ENCODE results near the gene CDCA3. TPM values are rescaled to one million over a fixed set of nuclear protein-coding genes. Genes with fewer than 3 reads are reported as not detected.

The CDCA3 gene
- total RNA-seq, 6 experiments from 2014 or later, result 0.62 to 1.7 (median 1.3) TPM

DNA sequence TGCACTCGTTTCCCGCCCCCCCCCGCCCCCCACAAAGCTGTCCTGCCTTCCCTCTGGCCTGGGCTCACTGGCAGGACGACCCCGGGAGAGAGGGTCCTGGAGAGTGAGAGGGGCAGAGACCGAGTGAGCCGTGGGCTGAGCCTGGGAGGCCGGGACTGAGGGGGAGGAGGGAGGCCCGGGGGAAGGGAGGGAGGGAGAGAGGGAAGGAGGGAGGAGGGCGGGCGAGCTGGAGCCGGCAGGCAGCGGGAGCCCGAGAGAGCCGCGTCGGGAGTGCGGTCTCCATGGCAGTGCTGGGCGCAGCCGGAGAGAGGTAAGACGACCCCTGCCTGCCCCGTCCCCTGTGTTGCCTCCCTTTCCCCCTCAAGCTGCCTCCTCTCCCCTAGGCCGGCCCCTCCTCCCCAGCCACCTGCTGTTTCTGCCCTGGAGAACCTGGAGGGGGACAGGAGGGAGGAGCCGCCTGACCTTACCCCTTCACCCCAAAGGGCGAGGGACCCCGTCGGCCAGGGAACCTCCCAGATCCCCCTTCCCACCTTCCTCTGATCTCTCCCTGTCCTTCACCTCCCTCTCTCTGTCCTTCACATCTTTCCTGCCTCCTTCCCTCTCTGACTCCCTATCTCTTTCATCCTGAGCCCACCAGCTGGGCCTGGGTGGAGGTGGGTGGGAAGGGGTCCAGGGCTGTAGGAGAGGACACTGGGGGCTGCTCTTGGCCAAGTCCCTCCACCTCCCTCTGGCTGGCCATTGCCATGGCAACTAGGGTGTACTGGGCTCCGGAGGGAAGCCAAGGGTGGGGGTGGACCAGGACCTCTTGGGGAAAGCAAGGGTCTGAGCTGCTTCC, 29.3 kb downstream of the CDCA3 start, which contains the start of gene GPR162:
GPR162 (plus strand) TSS at position 231 of the 835 bp plus-strand sequence. CDS start 2,078 bp downstream, outside the sequence.
- Histone ChIP-seq H3K27ac (peak within 1 kb of the TSS in 2 of 3 donors; percentile 6 to 18), H3K4me1 (peaks cover 0 to 5% (median 0%) of the 10 kb centered on the region in 4 donors), H3K4me3 (peak within 1 kb of the TSS; percentile 19 to 29 (median 20)), H3K36me3 (no peaks in the 10 kb centered on the region), H3K9me3 (no peaks in the 10 kb centered on the region), H3K27me3 (no peaks in the 10 kb centered on the region)
- WGBS (ENCODE audit: insufficient coverage, low coverage, low lambda C conversion rate, missing lambda C conversion rate), result 2% methylated on average over 23 of the region's 28 CpGs
- intact Hi-C loops (cut with DNase I), result no loop called here
- peak in 1 of 3 donors; percentile 55 for DNase-seq
- no peak for TF ChIP-seq POLR2A (IDR thresholded peaks at IDR 0.05)
- TF ChIP-seq, protein P1, sequence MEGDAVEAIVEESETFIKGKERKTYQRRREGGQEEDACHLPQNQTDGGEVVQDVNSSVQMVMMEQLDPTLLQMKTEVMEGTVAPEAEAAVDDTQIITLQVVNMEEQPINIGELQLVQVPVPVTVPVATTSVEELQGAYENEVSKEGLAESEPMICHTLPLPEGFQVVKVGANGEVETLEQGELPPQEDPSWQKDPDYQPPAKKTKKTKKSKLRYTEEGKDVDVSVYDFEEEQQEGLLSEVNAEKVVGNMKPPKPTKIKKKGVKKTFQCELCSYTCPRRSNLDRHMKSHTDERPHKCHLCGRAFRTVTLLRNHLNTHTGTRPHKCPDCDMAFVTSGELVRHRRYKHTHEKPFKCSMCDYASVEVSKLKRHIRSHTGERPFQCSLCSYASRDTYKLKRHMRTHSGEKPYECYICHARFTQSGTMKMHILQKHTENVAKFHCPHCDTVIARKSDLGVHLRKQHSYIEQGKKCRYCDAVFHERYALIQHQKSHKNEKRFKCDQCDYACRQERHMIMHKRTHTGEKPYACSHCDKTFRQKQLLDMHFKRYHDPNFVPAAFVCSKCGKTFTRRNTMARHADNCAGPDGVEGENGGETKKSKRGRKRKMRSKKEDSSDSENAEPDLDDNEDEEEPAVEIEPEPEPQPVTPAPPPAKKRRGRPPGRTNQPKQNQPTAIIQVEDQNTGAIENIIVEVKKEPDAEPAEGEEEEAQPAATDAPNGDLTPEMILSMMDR (IDR thresholded peaks at IDR 0.05), result no peak
- peak; percentile 33 to 54 (median 42) for ATAC-seq

DNA sequence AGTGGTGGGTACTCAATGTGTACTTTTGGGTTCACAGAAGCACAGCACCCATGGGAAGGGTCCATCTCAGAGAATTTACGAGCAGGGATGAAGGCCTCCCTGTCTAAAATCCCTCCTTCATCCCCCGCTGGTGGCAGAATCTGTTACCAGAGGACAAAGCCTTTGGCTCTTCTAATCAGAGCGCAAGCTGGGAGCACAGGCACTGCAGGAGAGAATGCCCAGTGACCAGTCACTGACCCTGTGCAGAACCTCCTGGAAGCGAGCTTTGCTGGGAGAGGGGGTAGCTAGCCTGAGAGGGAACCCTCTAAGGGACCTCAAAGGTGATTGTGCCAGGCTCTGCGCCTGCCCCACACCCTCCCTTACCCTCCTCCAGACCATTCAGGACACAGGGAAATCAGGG, 30.9 kb downstream of the CDCA3 start:
- Histone ChIP-seq H3K4me1 (peaks cover 0 to 5% (median 0%) of the 10 kb centered on the region in 4 donors), H3K4me3 (no peak overlapping the region), H3K27ac (peak overlapping the region in 1 of 3 donors; percentile 5), H3K36me3 (no peaks in the 10 kb centered on the region), H3K9me3 (no peaks in the 10 kb centered on the region), H3K27me3 (no peaks in the 10 kb centered on the region)
- intact Hi-C loops (cut with DNase I), result no loop called here
- 60% methylated on average over 1 of the region's 5 CpGs for WGBS (ENCODE audit: insufficient coverage, low coverage, low lambda C conversion rate, missing lambda C conversion rate)
- no peak for DNase-seq
- no peak for TF ChIP-seq POLR2A (IDR thresholded peaks at IDR 0.05)
- TF ChIP-seq, protein P1 (IDR thresholded peaks at IDR 0.05), result no peak
- ATAC-seq, result peak in 1 of 4 donors; percentile 14

DNA sequence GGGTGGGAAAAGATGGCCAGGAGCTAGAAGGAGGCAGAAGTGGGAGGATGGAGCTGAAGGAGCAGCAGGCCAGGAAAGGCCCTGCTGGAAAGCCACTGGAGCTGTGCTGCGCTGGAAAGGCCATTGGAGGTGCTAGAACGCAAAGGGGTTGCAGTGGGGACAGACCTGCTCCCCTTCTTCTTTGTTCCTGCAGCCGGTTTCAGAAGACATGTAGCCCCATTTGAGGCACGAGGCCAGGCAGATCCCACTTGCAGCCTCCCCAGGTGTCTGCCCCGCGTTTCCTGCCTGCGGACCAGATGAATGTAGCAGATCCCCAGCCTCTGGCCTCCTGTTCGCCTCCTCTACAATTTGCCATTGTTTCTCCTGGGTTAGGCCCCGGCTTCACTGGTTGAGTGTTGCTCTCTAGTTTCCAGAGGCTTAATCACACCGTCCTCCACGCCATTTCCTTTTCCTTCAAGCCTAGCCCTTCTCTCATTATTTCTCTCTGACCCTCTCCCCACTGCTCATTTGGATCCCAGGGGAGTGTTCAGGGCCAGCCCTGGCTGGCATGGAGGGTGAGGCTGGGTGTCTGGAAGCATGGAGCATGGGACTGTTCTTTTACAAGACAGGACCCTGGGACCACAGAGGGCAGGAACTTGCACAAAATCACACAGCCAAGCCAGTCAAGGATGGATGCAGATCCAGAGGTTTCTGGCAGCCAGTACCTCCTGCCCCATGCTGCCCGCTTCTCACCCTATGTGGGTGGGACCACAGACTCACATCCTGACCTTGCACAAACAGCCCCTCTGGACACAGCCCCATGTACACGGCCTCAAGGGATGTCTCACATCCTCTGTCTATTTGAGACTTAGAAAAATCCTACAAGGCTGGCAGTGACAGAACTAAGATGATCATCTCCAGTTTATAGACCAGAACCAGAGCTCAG, 31.7 kb downstream of the CDCA3 start:
- Histone ChIP-seq H3K4me1 (peaks cover 0 to 5% (median 0%) of the 10 kb centered on the region in 4 donors), H3K27ac (peak overlapping the region in 1 of 3 donors; percentile 5), H3K27me3 (no peaks in the 10 kb centered on the region), H3K4me3 (no peak overlapping the region), H3K36me3 (no peaks in the 10 kb centered on the region), H3K9me3 (no peaks in the 10 kb centered on the region)
- intact Hi-C loops (cut with DNase I), result no loop called here
- 76% methylated on average over 7 of the region's 13 CpGs for WGBS (ENCODE audit: insufficient coverage, low coverage, low lambda C conversion rate, missing lambda C conversion rate)
- no peak for TF ChIP-seq POLR2A (IDR thresholded peaks at IDR 0.05)
- TF ChIP-seq, protein P1 (IDR thresholded peaks at IDR 0.05), result no peak
- ATAC-seq (no peak), DNase-seq (no peak)

DNA sequence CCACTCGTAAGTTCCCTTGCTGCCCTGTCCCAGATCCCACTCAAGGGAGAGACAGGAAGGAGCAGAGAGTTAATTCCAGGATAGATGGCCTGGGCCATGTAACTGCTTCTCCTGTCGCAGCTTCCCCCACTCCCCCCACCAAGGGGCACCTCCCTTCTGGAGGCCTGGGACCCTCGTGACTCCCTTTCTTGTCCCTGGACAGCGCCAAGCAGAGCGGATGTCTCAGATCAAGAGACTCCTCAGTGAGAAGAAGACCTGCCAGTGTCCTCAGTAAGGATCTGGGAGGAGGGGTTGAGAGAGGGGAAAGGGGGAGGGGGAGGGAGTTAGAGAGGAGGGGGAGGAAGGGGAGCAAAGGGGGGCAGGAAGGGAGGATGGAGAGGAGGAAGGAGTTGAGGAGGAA, 32.4 kb downstream of the CDCA3 start:
- Histone ChIP-seq H3K4me1 (peaks cover 0 to 5% (median 0%) of the 10 kb centered on the region in 4 donors), H3K27ac (peak overlapping the region in 1 of 3 donors; percentile 44), H3K27me3 (no peaks in the 10 kb centered on the region), H3K36me3 (no peaks in the 10 kb centered on the region), H3K9me3 (no peaks in the 10 kb centered on the region), H3K4me3 (peak overlapping the region in 1 of 3 donors; percentile 13)
- 75% methylated on average over 5 of the region's 5 CpGs for WGBS (ENCODE audit: insufficient coverage, low coverage, low lambda C conversion rate, missing lambda C conversion rate)
- no peak for ATAC-seq
- no peak for DNase-seq
- intact Hi-C loops (cut with DNase I), result no loop called here
- TF ChIP-seq, protein P1 (IDR thresholded peaks at IDR 0.05), result no peak
- no peak for TF ChIP-seq POLR2A (IDR thresholded peaks at IDR 0.05)
